MCF 10A (cell line): Measurements from ENCODE around the gene NEK10. TPM values are rescaled to one million over a fixed set of nuclear protein-coding genes. Genes with fewer than 3 reads are reported as not detected.

Source experiments
- BruUV-seq: library from RNA; stranded (reverse); fragments of 400-500 nt; replicated peaks from 2 replicates; lab custom pipeline; 2021; lab: Mats Ljungman, UMichigan
- CTCF ChIA-PET: fragments of 300-600 bp; sonication (Branson Sonifier 250); formaldehyde crosslinking; extraction: SDS; loops from one replicate; lab custom pipeline; 2021; ENCODE audit warnings: antibody characterized with exemption, inconsistent platforms; lab: Yijun Ruan, JAX
- POLR2A ChIA-PET: fragments of 300-600, 350-650 bp; sonication (Branson Sonifier 250); formaldehyde crosslinking; extraction: SDS; loops from one replicate; lab custom pipeline; 2020; ENCODE audit warnings: antibody characterized with exemption, inconsistent platforms; lab: Yijun Ruan, JAX
- DNase-seq: peaks from one replicate; pipeline ENCODE4 v3.0.0-alpha.2; 2018; ENCODE audit not compliant: unreplicated experiment
- H3K27ac Mint-ChIP-seq: one replicate; pipeline ENCODE4 v1.8.0; 2022; ENCODE audit warnings: mild to moderate bottlenecking, low read depth, mixed read lengths; ENCODE audit not compliant: unreplicated experiment
- H3K27me3 Mint-ChIP-seq: one replicate; pipeline ENCODE4 v1.8.0; 2022; ENCODE audit warnings: mixed read lengths; ENCODE audit not compliant: insufficient read depth, unreplicated experiment
- H3K36me3 Mint-ChIP-seq: one replicate; pipeline ENCODE4 v1.8.0; 2022; ENCODE audit warnings: mild to moderate bottlenecking, moderate library complexity, mixed read lengths; ENCODE audit not compliant: insufficient read depth, unreplicated experiment
- H3K4me1 Mint-ChIP-seq: one replicate; pipeline ENCODE4 v1.8.0; 2022; ENCODE audit warnings: mixed read lengths; ENCODE audit not compliant: insufficient read depth, unreplicated experiment
- H3K4me3 Mint-ChIP-seq: one replicate; pipeline ENCODE4 v1.8.0; 2022; ENCODE audit warnings: mild to moderate bottlenecking, moderate library complexity, mixed read lengths; ENCODE audit not compliant: unreplicated experiment
- H3K9me3 Mint-ChIP-seq: one replicate; pipeline ENCODE4 v1.8.0; 2022; ENCODE audit warnings: mixed read lengths; ENCODE audit not compliant: unreplicated experiment
- CTCF ChIP-seq: fragments of 200-600 bp; IDR thresholded peaks from one replicate; pipeline ENCODE4 v1.8.0; 2022; ENCODE audit warnings: antibody characterized with exemption, mild to moderate bottlenecking; ENCODE audit not compliant: unreplicated experiment
- intact Hi-C: fragments of 100-400 bp; cut with micrococcal nuclease; formaldehyde crosslinking; loops from 2 replicates; pipeline ENCODE4 v1.14.1; 2022
- total RNA-seq: library from RNA; stranded (reverse); gene quantifications from 2 replicates; pipeline ENCODE4 v1.2.3, GENCODE V29; 2022

NEK10 gene
- total RNA-seq, 1 experiment from 2014 or later: 0.44 TPM

GRCh38 chr3:27354161-27354560, 15.0 kb downstream of the NEK10 start:
- no peak for DNase-seq
- Mint-ChIP-seq H3K4me3 (no peak overlapping the region), H3K9me3 (no peaks in the 10 kb centered on the region), H3K27ac (no peak overlapping the region), H3K27me3 (no peaks in the 10 kb centered on the region), H3K4me1 (peaks cover 16% of the 10 kb centered on the region), H3K36me3 (no peaks in the 10 kb centered on the region)
- no peak for TF ChIP-seq CTCF
- intact Hi-C loops: loop anchor here (5.0 kb wide), 1 partner anchor 222 kb away; no protein-coding TSS in a partner anchor
- no TSS peak for BruUV-seq
- ChIA-PET CTCF (interaction anchor here (0.7 to 2.3 kb wide), 6 partner anchors 8 to 114 kb away, joined by 3 to 7 read pairs (median 4); partner anchors contain the start of gene NEK10), POLR2A (interaction anchor here (0.7 to 2.0 kb wide), 11 partner anchors 8 to 327 kb away, joined by 3 to 16 read pairs (median 4); partner anchors contain the start of gene NEK10)

DNA sequence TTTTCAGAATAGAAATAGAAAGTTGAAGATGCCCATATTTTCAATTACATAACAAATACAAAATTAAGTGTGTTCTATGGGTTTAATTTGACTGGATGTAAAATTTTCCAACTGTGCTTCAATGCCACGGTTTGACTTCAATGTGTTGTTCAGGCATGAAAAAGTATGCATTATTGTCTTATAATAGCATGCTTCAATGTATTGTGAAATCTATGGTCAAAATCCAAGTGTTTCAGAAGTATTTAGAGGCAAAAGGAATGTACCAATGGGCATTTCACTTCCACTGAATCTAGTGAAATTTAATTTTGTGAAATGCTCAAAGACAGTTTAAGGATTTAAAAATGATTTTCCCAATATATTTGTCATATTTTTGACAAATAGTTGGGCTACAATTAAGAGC, 16.0 kb downstream of the NEK10 start:
- intact Hi-C loops: loop anchor here (5.0 kb wide), 1 partner anchor 221 kb away; no protein-coding TSS in a partner anchor
- peaks cover 20% of the 10 kb centered on the region for H3K4me1 Mint-ChIP-seq
- CTCF ChIA-PET: interaction anchor here (0.7 kb wide), 1 partner anchor 29 kb away, joined by 3 read pairs; no protein-coding TSS in a partner anchor
- no peak overlapping the region for H3K4me3 Mint-ChIP-seq
- no TSS peak for BruUV-seq
- H3K36me3 Mint-ChIP-seq: no peaks in the 10 kb centered on the region
- no peak overlapping the region for H3K27ac Mint-ChIP-seq
- H3K27me3 Mint-ChIP-seq: no peaks in the 10 kb centered on the region
- DNase-seq: no peak
- POLR2A ChIA-PET: interaction anchor here (1.6 kb wide), 1 partner anchor 154 kb away, joined by 3 read pairs; no protein-coding TSS in a partner anchor
- no peak for TF ChIP-seq CTCF
- H3K9me3 Mint-ChIP-seq: no peaks in the 10 kb centered on the region

- no TSS peak for BruUV-seq
- H3K9me3 Mint-ChIP-seq: no peaks in the 10 kb centered on the region
- H3K4me3 Mint-ChIP-seq: no peak overlapping the region
- TF ChIP-seq CTCF: no peak
- POLR2A ChIA-PET: no interaction called here
- intact Hi-C loops: loop anchor here (5.0 kb wide), 1 partner anchor 220 kb away; no protein-coding TSS in a partner anchor
- CTCF ChIA-PET: no interaction called here
- H3K27me3 Mint-ChIP-seq: no peaks in the 10 kb centered on the region
- no peak for DNase-seq
- H3K36me3 Mint-ChIP-seq: no peaks in the 10 kb centered on the region
- H3K4me1 Mint-ChIP-seq: peaks cover 20% of the 10 kb centered on the region
- H3K27ac Mint-ChIP-seq: no peak overlapping the region
Measured at GRCh38 chr3:27352047-27352446, 17.1 kb downstream of the NEK10 start.

DNA sequence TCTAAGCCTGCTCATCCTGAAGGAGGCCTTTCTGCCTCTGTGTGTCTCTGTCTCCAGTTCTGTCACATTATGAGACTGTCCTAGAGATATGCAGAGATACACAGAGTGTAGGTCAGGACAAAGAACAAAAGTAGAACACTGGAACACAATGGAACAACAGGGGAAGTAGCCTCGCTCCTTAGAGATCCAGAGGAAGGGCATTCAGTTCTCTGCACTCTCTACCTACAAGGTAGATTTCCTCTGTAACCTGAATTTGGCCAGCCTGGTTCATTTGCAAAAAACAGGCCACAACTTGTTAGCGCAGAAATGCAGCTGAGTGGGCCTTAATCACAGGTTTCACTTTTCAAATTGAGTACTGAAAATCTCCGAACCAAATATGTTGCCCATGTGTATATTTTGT, 19.4 kb downstream of the NEK10 start:
- Mint-ChIP-seq H3K27me3 (no peaks in the 10 kb centered on the region), H3K4me1 (peaks cover 19% of the 10 kb centered on the region), H3K4me3 (no peak overlapping the region), H3K36me3 (no peaks in the 10 kb centered on the region), H3K27ac (no peak overlapping the region), H3K9me3 (no peaks in the 10 kb centered on the region)
- DNase-seq: no peak
- ChIA-PET CTCF (interaction anchor here (1.1 to 2.3 kb wide), 3 partner anchors 37 to 215 kb away, joined by 3 to 10 read pairs (median 4); no protein-coding TSS in a partner anchor), POLR2A (interaction anchor here (1.8 kb wide), 1 partner anchor 23 kb away, joined by 5 read pairs; no protein-coding TSS in a partner anchor)
- intact Hi-C loops: loop anchor here (5.0 kb wide), 1 partner anchor 218 kb away; no protein-coding TSS in a partner anchor
- no TSS peak for BruUV-seq
- TF ChIP-seq CTCF: no peak
